Stimulated activated memory B cell treated with anti-CD40 and anti-IgM and Interleukin-4, amounts not matched to agents 10 μg/mL and 1 μg/mL and 100 μg/mL, for 72 hours (primary cell): ENCODE data around the gene FGD5.
"Not testable (repeated sequence)": the region's sequence is repeated elsewhere in the genome, so short reads cannot be mapped to it uniquely, and the experiment has no call there.

Source experiments
- ATAC-seq: fragments of 150-1000 bp; cut with Tn5 transposase; 2 replicates; pipeline ENCODE4 v1.10.0; 2021
- H3K27ac Mint-ChIP-seq: one replicate; pipeline ENCODE4 v1.8.0; 2022; ENCODE audit warnings: mild to moderate bottlenecking, mixed read lengths
- H3K27me3 Mint-ChIP-seq: one replicate; pipeline ENCODE4 v1.8.0; 2022; ENCODE audit warnings: mixed read lengths
- H3K36me3 Mint-ChIP-seq: one replicate; pipeline ENCODE4 v1.8.0; 2022; ENCODE audit warnings: mixed read lengths
- H3K4me1 Mint-ChIP-seq: one replicate; pipeline ENCODE4 v1.8.0; 2022; ENCODE audit warnings: mixed read lengths
- H3K4me3 Mint-ChIP-seq: one replicate; pipeline ENCODE4 v1.8.0; 2022; ENCODE audit warnings: mild to moderate bottlenecking, moderate library complexity, mixed read lengths
- H3K9me3 Mint-ChIP-seq: one replicate; pipeline ENCODE4 v1.8.0; 2022; ENCODE audit warnings: mixed read lengths

Gene FGD5

DNA sequence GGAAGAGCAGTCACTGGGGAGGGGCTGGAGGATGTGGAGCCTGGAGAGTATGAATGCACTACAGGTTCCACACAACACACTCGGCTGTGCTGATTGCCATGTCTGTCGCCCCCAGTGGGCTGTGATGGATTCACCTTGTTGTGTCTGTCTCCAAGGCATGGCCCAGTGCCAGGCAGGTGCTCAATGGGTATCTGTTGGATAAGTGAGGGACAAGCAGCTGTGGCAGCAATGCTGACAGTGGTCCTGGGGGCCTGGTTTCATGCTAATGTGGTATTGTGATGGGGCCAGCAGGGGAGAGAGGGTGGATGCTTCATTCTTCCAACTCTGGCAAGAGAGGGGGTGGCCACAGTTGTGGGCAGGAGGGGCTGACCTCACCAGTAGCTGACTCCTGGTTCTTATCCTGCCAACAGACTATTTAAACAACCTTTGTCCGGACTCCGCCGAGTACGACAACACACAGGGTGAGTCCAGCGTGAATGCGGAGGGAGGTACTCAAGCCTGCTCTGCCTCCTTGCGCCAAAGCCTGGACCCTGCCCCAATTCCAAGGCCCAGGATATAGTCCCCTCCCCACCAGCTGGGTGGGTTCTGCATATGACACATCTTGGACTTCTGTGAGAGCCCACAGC lies 81.3 kb downstream of the FGD5 start:
- H3K4me1 Mint-ChIP-seq: no peaks in the 10 kb centered on the region
- no peaks in the 10 kb centered on the region for H3K36me3 Mint-ChIP-seq
- no peak overlapping the region for H3K27ac Mint-ChIP-seq
- peaks cover 2% of the 10 kb centered on the region for H3K9me3 Mint-ChIP-seq
- peaks cover 51% of the 10 kb centered on the region for H3K27me3 Mint-ChIP-seq
- H3K4me3 Mint-ChIP-seq: no peak overlapping the region
- no peak for ATAC-seq

DNA sequence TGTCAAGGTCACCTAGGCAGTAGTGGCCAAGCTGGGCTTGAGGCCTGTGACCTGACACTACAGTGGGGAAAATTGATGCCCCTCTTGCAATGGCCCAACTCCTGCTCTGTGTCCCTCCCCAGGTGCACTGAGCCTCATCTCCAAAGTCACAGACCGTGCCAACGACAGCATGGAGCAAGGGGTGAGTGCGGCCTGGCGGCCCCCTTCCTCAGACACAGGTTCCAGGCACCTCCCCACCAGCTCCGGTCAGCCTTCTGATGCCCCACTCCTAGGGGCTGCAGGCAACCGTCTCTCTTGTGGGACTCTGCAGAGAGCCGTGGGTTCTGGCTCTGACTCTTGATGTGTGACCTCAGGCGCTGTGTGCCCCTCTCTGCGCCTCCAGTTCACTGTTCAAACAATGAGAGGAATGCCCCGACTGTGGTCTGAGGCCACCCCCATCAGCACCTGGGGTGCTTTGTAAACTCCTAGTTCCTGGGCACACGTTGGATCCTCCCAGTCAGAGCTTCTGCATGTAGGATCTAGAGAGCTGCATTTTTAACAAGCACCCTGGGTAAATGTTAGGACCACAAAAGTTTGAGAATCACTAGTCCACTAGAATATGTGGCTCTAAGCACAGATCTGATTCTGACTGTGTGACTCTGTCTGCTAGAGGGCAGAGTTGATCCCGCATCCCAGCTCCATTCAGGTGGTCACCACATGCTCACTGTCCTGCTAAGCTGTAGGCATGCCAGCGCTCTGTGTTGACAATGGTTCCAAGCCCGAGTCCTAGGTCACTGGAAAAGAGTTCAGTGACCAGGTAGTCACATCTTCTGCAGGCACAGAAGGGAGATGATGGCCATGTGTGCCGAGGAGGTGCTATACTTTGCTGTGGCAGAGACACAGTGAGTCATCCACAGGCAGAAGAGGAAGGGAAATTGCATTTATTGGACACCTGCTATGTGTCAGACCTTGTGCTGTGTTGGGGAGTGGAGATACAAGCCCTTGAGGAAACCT lies 82.4 kb downstream of the FGD5 start:
- H3K9me3 Mint-ChIP-seq: peaks cover 10% of the 10 kb centered on the region
- no peaks in the 10 kb centered on the region for H3K36me3 Mint-ChIP-seq
- H3K4me1 Mint-ChIP-seq: no peaks in the 10 kb centered on the region
- no peak for ATAC-seq
- H3K27me3 Mint-ChIP-seq: peaks cover 51% of the 10 kb centered on the region
- no peak overlapping the region for H3K4me3 Mint-ChIP-seq
- no peak overlapping the region for H3K27ac Mint-ChIP-seq

GRCh38 chr3:14902719-14903118 lies 84.0 kb downstream of the FGD5 start:
- Mint-ChIP-seq H3K36me3 (no peaks in the 10 kb centered on the region), H3K4me3 (no peak overlapping the region), H3K9me3 (peaks cover 13% of the 10 kb centered on the region), H3K4me1 (no peaks in the 10 kb centered on the region), H3K27me3 (peaks cover 58% of the 10 kb centered on the region), H3K27ac (no peak overlapping the region)
- ATAC-seq: peak; percentile 18

DNA sequence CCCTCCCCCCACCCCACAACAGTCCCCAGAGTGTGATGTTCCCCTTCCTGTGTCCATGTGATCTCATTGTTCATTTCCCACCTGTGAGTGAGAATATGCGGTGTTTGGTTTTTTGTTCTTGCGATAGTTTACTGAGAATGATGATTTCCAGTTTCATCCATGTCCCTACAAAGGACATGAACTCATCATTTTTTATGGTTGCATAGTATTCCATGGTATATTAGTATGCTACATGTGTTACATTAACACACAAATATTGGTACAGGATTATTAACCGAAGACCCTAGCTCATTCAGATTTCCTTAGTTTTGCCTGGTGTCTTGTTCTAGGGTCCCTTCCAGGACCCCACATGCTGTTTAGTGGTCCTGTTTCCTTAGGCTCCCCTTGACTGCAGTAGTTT lies 84.7 kb downstream of the FGD5 start:
- H3K4me3 Mint-ChIP-seq, H3K27ac Mint-ChIP-seq, H3K36me3 Mint-ChIP-seq, H3K4me1 Mint-ChIP-seq, ATAC-seq: not testable (repeated sequence)
- peaks cover 13% of the 10 kb centered on the region for H3K9me3 Mint-ChIP-seq
- H3K27me3 Mint-ChIP-seq: peaks cover 50% of the 10 kb centered on the region

DNA sequence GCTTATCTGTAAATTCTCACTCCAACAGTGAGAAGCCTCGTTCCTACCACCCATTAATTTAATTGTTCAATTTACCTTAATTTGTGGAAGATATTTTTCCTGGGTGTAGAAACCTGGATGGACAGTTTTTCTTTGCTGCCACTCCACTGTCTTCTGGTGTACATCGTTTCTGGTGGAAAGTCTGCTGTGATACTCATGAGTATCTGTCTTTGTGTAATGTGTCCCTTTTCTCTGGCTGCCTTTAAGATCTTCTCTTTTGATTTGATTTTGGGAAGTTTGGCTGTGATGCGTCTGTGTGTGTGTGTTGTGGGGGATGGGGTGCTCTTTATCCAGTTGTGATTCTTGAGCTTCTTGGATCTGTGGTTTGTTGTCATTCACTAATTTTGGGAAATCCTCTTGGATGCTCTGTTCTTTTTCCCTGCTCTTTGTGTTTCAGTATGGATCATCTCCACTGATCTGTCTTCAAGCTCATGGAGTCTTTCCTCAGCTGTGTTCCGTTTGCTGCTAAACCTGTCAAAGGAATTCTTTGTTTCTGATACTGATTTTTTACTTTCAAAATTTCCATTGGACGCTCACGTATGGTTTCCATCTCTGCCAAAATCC lies 86.4 kb downstream of the FGD5 start:
- no peak overlapping the region for H3K4me3 Mint-ChIP-seq
- H3K27ac Mint-ChIP-seq: no peak overlapping the region
- ATAC-seq: no peak
- peaks cover 13% of the 10 kb centered on the region for H3K9me3 Mint-ChIP-seq
- peaks cover 34% of the 10 kb centered on the region for H3K27me3 Mint-ChIP-seq
- H3K4me1 Mint-ChIP-seq: no peaks in the 10 kb centered on the region
- H3K36me3 Mint-ChIP-seq: no peaks in the 10 kb centered on the region

DNA sequence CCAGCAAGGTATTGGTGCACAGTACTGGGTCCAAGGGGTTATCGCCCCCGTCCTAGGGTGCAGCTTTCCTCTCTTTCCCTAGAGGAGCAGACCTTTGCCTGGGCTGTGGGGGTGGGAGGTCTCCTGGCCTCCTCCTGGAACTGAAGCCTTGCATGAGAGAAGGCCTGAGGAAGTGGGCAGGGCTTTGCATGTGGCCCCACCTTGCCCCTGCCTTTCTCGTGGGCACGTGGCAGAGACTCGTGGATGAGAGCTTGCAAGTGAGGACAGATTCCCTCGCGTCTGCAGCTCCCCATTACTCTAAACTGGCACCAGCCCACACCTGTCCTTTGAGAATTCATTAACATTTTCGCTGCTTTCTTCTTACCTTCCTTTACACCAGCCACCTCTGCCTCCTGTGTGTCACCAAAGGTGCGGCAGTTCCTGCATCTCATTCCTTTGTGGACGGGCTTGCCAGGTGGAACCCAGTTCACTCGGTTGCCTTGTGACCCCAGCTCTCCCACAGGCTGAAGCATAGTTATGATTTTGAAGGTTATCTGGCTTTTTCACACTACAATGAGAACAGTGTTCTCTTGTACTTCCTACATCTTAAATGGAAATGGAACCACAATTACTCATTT lies 87.7 kb downstream of the FGD5 start:
- Mint-ChIP-seq H3K36me3 (no peaks in the 10 kb centered on the region), H3K27me3 (peaks cover 42% of the 10 kb centered on the region), H3K27ac (no peak overlapping the region), H3K4me3 (no peak overlapping the region), H3K4me1 (no peaks in the 10 kb centered on the region), H3K9me3 (peaks cover 13% of the 10 kb centered on the region)
- ATAC-seq: no peak

DNA sequence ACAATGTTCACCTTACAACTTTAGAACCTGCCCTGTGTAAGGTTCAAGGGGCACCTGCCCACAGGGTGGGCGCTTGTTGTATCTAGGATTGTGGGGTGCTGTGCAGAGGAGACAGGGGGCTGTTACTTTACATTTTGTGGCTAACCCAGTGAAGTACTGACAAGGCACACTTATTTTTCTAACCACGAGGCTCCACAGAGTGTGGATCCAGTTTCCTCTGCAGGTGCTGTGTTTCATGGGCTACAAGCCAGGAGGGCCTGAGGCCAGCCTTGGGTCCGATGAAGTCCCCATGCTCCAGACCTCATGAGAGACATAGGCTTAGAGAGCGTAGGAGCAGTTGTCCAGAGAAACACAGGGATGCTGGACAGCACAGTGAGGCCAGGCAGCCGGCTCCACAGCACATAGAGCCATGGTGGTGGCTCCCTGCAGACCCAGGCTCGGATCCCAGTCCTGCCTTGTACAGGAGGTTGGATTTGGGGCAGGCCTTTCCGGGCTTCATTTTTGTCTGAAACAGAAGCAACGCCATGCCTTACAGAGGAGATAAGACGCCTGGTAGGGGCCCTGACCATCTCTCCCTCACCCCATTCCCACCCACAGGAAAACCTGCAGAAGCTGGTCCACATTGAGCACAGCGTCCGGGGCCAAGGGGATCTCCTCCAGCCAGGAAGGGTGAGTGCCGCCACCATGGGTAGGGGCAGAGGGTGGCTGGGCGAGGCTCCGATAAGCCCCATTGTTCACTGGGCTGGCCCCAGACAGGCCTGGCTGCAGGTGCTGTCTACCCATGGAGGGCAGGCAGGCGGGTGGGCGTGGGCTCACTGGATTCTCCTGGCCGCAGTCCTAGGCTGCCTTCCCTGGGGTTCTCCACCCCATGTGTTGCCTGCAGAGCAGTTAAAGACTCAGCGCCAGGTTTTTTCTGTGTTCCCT lies 88.5 kb downstream of the FGD5 start:
- no peak overlapping the region for H3K27ac Mint-ChIP-seq
- no peaks in the 10 kb centered on the region for H3K4me1 Mint-ChIP-seq
- H3K9me3 Mint-ChIP-seq: peaks cover 13% of the 10 kb centered on the region
- peaks cover 50% of the 10 kb centered on the region for H3K27me3 Mint-ChIP-seq
- no peak overlapping the region for H3K4me3 Mint-ChIP-seq
- no peak for ATAC-seq
- no peaks in the 10 kb centered on the region for H3K36me3 Mint-ChIP-seq

DNA sequence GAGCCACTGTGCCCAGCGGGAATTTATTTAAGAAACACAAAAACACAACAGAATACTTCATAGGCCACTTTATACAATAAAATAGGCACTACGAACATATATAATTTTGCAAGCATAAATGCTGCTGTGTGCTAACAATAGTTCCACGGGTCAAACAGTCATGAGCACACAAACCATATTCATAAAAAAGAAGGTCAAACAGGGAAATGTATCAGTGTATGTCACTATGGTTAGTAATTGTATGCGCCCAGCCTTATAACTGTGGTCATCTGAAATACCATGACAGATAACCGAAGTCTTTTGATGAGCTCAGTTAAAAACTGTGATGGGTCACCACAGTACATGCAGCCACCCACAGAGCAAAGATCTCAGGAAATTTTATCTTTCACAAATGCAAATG lies 90.5 kb downstream of the FGD5 start:
- no peaks in the 10 kb centered on the region for H3K36me3 Mint-ChIP-seq
- H3K27ac Mint-ChIP-seq: no peak overlapping the region
- H3K27me3 Mint-ChIP-seq: peaks cover 64% of the 10 kb centered on the region

GRCh38 chr3:14911651-14912050 lies 92.9 kb downstream of the FGD5 start:
- Mint-ChIP-seq H3K36me3 (no peaks in the 10 kb centered on the region), H3K9me3 (peaks cover under 1% of the 10 kb centered on the region), H3K4me1 (no peaks in the 10 kb centered on the region), H3K27ac (no peak overlapping the region), H3K4me3 (no peak overlapping the region), H3K27me3 (peaks cover 51% of the 10 kb centered on the region)
- ATAC-seq: no peak

More for the DNA sequence above, 90.5 kb downstream of the FGD5 start:
- Mint-ChIP-seq H3K4me1 (no peaks in the 10 kb centered on the region), H3K9me3 (peaks cover 13% of the 10 kb centered on the region), H3K4me3 (no peak overlapping the region)
- no peak for ATAC-seq

GRCh38 chr3:14913071-14913925 lies 94.5 kb downstream of the FGD5 start:
- ATAC-seq: no peak
- no peaks in the 10 kb centered on the region for H3K4me1 Mint-ChIP-seq
- H3K9me3 Mint-ChIP-seq: no peaks in the 10 kb centered on the region
- no peak overlapping the region for H3K27ac Mint-ChIP-seq
- no peaks in the 10 kb centered on the region for H3K36me3 Mint-ChIP-seq
- no peak overlapping the region for H3K4me3 Mint-ChIP-seq
- H3K27me3 Mint-ChIP-seq: peaks cover 52% of the 10 kb centered on the region

DNA sequence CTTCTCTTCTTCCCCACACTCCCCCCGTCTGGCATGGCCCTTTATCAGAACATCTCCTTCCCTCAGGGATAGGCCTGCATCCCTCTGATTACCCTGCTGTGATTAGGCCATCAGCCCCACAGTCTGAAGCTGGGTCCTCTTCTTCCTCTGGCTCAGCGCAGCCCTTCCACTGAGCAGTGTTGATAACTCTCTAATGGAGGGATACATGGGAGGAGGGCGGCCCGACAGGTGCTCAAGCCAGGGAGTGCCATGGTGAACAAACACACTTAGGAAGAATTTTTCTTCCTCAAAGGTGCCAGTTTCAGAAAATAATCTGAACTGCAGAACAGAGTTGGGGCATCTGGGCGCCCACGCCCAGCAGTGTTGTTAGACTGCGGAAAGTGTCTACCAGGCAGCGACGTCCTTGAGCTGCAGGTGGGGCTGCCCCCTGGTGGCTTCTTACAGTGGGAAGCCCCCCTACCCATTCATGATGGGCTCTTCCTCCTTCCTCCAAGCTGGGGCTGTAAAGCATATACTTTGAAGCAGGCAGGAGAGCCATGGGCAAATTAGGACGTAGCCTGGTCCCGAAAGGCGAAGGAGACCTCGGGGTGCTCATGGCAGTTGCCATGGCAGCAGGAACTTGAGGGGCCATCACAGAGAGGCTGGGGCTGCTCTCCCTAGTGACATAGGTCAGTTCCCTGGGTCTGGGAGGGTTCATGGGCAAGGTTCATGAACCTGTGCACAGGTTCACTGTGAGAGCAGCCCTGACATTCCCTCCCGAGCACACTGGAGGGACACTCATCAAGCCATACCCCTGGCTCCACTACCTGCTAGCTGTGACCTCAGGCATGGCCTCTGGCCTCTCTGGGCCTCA lies 95.4 kb downstream of the FGD5 start:
- no peak for ATAC-seq
- Mint-ChIP-seq H3K4me1 (no peaks in the 10 kb centered on the region), H3K4me3 (no peak overlapping the region), H3K9me3 (no peaks in the 10 kb centered on the region), H3K27me3 (peaks cover 52% of the 10 kb centered on the region), H3K36me3 (no peaks in the 10 kb centered on the region), H3K27ac (no peak overlapping the region)

GRCh38 chr3:14914779-14915117 lies 96.0 kb downstream of the FGD5 start:
- Mint-ChIP-seq H3K9me3 (no peaks in the 10 kb centered on the region), H3K4me1 (no peaks in the 10 kb centered on the region), H3K27me3 (peaks cover 52% of the 10 kb centered on the region), H3K36me3 (no peaks in the 10 kb centered on the region), H3K4me3 (no peak overlapping the region), H3K27ac (no peak overlapping the region)
- ATAC-seq: no peak

- H3K9me3 Mint-ChIP-seq: no peaks in the 10 kb centered on the region
- H3K4me1 Mint-ChIP-seq: no peaks in the 10 kb centered on the region
- H3K27ac Mint-ChIP-seq: no peak overlapping the region
- no peak overlapping the region for H3K4me3 Mint-ChIP-seq
- H3K27me3 Mint-ChIP-seq: peaks cover 48% of the 10 kb centered on the region
- H3K36me3 Mint-ChIP-seq: no peaks in the 10 kb centered on the region
- peak; percentile 21 for ATAC-seq
Measured at GRCh38 chr3:14915636-14916222, 97.0 kb downstream of the FGD5 start.
